NCI-H345 treated with DMSO at 0.1 percent for 48 hours (cell line): Measurements from ENCODE around the gene MAML2.

ENCODE experiments used
- DNase-seq: peaks from one replicate; lab custom pipeline; 2025; ENCODE audit not compliant: unreplicated experiment; lab: John Stamatoyannopoulos, UW

MAML2 gene

GRCh38 chr11:95994329-95994728, 348.7 kb downstream of the MAML2 start:
- DNase-seq, result no peak

DNA sequence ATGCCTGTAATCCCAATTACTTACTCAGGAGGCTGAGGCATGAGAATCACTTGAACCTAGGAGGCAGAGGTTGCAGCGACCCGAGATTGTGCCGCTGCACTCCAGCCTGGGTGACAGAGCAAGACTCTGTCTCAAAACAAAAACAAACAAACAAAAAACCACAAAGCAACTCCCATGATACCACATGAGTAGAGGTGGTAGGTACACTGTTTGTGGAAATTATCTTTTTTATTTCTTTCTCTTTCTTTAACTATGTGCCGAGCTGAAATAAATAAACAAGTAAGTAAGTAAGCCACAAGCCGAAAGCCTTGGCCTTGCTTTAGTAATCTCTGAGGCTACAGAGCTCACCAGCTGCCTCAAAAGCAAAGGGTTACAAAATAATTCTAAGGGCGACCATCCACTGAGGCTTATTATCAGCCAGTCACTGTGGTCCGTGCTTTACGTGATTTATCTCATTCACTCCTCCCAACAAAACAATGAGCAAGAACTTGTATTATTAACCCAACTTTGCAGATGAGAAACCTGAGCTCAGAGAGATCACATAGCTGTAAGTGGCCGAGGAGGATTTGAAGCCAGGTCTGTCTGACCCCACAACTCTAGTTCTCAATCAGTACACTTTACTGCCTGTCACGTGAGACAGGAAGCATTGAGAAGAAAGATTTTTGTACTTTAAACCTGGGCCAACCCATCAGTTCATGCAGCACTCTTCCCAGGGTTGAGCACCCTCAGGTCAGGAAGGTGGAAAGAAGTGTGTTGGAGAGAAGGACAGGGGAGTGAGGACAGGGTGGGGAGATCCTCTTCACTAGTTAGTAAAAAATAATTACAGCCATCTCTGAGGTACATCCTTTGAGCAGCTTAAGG, 349.3 kb downstream of the MAML2 start:
- DNase-seq, result no peak

DNA sequence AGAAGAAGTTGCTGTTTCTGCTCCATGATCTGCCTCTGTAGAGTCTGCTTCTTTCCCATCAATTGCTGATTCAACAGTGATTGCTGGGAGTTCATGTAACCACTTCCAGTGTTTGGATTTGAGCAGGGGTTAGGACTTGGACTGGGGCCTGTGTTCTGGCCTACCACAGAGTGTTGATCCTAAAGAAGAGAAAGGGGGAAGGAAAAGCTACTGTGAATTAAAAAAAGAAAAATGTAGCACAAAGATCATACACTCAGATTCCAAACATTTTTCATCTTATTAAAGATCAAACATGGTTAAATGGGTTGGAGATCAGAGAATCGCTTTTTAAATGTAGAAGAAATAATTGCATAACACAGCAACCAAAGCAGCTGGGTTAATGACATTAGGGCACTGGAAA, 351.4 kb downstream of the MAML2 start:
- no peak for DNase-seq

GRCh38 chr11:95991101-95991500, 351.9 kb downstream of the MAML2 start:
- DNase-seq, result no peak

DNA sequence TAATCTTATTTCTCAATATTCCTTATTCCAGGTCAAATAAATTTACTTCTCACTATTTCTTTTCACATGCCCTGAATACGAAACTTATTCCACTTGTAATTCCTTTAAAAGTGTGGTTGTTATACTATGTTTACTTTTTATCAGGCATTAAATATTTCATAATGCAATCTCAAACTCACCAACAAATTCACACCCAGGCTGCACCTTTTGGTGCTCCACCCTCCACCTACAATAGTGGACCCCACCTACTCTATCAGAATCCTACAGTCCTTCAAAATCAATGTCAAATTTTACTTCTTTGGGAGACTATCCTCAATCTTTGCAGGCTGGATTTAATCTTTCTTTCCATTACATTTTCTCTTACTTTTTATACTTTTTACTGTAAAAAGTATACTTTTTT, 353.2 kb downstream of the MAML2 start:
- no peak for DNase-seq

GRCh38 chr11:95989076-95989605, 353.9 kb downstream of the MAML2 start:
- DNase-seq, result no peak

- DNase-seq, result no peak
Measured at GRCh38 chr11:95985174-95985808, 357.7 kb downstream of the MAML2 start.

DNA sequence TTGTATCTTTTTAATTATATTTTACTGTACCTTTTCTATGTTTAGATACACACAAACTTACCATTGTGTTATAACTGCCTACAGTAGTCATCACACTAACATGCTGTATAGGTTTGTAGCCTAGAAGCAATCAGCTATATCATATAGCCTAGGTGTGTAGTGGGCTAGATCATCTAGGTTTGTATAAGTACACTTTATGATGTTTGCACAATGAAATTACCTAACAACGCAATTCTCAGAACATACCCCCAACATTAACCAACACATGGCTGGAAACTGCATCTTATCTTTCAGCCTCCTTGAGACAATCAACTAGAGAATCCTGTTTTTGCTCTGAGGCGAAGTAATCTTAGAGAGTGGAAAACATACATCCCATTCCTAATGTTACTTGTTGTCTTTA, 358.9 kb downstream of the MAML2 start:
- DNase-seq, result no peak

DNA sequence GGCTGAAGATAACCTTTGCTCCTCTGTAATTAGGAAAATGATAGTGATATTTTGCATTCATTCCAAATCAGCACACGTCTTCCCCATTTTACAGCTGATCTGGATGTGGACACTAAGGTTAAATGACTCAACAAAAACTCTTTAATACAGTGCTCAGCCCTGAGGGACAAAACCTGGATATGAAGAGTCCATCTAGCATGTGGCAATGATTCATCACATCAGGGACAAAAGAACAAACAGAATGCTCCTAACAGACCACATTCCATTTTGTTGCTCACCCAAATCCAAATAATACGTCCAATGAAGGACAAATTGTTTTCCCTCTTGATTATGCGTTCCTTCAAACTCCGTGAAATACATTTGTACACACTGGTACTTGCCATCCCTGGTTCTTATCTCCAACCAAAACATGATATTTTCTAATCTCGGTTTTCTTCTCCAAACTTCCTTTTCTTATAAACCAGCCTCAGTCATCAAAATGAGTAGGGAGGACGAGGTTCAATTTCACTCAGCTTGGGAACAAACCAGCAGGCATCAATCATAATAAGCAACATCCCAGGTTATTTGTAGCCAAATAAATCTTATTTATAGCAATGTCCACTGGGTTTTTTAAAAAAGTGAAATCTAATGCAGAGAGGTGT, 365.3 kb downstream of the MAML2 start:
- no peak for DNase-seq

DNA sequence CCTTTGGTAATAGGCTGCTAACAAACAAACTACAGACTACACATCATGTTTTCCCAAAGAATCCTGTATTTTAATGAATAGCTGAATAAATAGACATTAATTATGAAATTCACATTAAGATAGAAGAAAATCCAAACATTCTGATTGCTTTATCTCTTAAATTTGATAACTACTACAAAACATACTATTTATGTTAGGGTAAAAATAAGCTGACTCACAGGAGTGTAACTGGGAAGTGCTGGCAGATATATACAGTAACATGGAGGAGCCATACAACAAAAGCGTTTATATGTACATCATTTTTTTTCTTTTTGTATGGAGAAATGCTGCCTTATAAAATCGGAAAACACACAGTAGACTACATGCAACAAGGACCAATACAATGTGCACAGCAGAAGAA, 366.4 kb downstream of the MAML2 start:
- no peak for DNase-seq

DNA sequence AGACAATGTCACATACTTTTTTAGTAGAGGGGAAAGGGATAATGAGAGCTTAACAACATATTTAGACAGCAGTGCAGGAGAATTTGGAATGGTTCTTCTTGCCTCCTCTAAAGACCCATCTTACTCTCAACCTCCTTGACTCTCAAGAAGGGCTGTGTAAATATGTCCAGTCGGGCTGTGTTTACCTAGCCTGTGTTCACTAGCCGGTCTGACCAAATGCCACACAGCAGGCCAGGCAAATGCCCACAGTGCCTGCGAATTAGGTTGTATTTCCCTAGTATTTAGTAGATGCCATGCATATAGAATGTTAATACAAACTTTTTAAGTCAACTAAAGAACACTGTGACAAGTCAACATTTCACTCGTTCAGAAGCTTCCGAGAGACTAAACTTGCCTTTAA, 367.7 kb downstream of the MAML2 start:
- no peak for DNase-seq

- DNase-seq, result no peak
Measured at GRCh38 chr11:95972060-95972459, 370.9 kb downstream of the MAML2 start.

DNA sequence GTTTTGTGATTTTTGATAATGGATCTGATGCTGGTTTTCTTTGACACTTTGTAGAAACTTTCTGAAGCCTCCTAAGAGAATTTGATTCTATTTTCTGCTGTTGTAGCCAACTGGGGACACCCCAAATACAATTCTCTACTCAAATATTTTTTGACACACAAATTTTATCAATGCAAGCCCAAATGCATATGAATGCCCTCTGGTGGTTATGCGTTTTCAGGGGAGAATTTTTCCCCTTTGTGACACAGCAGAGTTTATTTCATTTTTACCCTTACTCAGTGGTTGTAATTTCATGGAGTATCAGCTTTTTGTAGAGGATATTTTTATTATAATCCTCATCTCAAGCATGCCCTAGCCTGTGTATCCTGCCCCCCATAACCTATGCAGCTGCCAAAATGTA, 374.4 kb downstream of the MAML2 start:
- DNase-seq, result no peak

DNA sequence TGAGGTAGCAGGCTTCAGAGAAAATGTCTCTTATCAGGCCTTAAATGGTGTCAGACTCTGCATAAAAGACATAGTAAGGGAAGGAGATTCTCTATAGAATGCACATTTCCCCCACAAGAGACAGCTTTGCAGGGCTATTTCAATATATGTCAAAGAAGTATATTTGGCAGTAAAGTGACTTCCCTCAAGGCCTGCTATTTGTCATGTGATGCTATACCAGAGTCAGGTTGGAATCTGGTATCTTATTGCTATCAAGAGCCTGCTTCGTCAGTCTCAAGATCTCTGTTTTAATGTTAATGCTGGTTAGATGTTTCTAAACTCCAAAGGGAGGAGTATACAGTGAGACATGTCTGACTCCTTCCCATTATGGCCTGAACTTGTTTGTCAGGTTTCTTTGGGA, 378.7 kb downstream of the MAML2 start:
- DNase-seq, result no peak

GRCh38 chr11:95961758-95962157, 381.2 kb downstream of the MAML2 start:
- DNase-seq, result no peak

DNA sequence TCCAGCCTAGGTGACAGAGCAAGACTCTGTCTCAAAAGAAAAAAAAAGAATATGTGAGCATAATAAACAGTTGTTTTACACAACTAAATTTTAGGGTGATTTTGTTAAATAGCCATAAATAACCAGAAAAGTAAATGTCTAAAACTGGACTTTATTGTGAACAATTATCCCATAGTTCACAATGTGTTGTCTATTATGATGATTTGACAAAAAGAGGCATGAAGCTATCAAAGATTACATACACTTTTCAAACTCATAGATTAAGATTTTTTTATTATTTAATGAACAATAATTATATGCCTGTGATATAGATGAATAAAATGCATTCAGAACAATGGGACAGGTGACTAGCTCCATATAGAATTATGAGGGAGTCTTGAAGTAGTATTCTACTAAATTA, 392.1 kb downstream of the MAML2 start:
- no peak for DNase-seq

DNA sequence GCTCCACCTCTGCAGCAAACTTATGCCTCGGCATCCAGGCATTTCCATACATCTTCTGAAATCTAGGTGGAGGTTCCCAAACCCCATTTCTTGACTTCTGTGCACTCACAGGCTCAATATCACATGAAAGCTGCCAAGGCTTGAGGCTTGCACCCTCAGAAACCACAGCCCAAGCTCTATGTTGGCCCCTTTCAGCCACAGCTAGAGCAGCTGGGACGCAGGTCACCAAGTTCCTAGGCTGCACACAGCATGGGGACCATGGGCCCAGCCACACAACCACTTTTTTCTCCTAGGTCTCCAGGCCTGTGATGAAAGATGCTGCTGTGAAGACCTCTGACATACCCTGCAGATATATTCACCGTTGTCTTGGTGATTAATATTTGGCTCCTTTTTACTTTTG, 394.4 kb downstream of the MAML2 start:
- DNase-seq, result no peak

DNA sequence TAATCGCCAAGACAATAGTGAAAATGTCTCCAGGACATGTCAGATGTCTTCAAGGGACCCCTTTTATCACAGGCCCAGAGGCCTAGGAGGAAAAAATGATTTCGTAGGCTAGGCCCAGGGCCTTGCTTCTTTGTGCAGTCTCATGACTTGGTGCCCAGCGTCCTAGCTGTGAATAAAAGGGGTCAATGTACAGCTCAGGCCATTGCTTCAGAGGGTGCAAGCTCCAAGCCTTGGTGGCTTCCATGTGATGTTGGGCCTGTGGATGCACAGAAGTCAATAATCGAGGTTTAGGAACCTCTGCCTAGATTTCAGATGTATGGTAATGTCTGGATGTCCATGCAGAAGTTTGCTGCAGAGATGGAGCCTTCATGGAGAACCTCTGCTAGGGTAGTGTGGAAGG, 398.4 kb downstream of the MAML2 start:
- no peak for DNase-seq

- DNase-seq, result no peak
Measured at GRCh38 chr11:95943546-95943945, 399.4 kb downstream of the MAML2 start.

DNA sequence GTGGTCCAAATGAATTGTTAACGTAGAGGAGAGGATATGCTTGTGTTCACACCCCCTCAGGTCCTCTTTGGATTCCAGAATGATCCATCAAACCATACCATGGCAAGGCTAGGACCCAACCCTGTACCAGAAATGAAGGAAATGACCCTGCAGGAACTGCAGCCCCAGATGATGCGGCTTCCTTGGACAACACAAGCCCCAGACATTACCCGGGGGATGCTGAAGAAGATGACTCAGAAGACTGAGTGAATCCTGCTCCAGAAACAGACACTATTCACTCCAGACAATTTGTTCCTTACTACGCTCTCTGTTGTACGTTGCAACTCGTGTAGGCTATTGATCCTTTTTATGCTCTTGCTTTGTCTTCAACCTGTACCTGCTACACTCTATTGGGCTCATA, 403.9 kb downstream of the MAML2 start:
- no peak for DNase-seq

DNA sequence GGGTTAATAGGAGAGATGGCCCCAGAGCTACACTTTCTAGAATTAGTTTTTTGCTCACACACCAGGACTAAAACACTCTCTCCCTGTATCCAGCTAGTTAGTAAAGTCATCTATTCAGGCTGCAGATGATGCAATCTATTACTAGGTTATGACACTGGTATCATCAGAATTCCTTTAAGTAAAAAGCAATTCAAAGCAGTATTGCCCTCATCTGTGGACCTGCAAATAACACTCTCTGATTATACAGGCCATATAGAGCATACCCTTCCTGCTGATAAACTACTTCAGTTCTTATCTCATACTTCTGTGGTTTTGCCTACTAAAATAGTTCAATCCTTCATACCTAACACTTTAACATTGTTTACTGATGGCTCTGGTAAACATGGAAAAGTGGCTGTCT, 405.6 kb downstream of the MAML2 start:
- no peak for DNase-seq

- DNase-seq, result no peak
Measured at GRCh38 chr11:95933594-95933993, 409.4 kb downstream of the MAML2 start.
